HG02642 (cell line): ENCODE measurements around the gene NBAS.
"Not testable (repeated sequence)": the region's sequence is repeated elsewhere in the genome, so short reads cannot be mapped to it uniquely, and the experiment has no call there.

ENCODE experiments used
- ATAC-seq: cut with Tn5 transposase; IDR thresholded peaks from one replicate; pipeline ENCODE4 v1.9.1; 2021; ENCODE audit warnings: mild to moderate bottlenecking; ENCODE audit not compliant: unreplicated experiment, poor library complexity

Gene NBAS

DNA sequence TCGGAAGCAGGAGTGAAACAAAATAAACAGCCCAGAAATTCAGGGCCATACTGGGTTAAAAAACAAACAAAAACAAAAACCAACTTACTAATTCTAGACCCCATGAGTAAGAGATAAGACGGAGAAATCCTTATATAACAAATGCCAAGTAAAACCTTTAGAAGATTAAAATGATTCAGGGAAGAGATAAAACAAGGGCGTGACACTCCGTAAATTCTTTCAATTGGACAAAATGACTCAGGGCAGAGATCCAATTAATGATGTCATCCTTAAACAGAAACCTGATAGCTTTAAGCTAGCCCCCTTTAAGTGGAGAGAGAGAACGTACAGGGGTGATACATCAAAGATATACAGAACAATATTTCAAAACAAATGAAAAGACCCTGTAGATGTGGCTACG is 317.4 kb downstream of the NBAS start:
- ATAC-seq, result no peak

DNA sequence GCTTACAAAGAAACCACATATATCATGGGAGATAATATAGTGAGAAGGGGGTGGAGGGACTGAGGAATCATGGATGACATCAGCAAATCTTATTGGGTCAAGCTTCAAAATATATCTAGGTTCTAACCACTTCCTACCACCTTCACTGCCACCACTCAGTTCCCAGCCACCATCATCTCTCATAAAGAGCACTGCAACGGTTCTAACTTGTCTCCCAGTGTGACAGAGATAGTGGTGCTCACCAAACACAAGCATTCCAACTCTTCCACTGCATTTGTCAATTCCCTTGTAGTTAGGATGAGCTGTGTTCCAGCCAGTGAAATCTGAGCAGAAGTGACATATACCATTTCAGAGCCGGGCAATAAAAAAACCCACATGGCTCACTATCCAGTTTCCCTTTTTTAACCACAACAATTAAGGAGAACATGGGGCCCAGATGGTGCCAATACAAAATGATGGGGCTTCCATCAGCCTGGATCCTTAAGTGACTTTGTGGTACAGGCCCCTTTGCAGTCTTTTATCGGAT is 318.1 kb downstream of the NBAS start:
- ATAC-seq, result no peak

DNA sequence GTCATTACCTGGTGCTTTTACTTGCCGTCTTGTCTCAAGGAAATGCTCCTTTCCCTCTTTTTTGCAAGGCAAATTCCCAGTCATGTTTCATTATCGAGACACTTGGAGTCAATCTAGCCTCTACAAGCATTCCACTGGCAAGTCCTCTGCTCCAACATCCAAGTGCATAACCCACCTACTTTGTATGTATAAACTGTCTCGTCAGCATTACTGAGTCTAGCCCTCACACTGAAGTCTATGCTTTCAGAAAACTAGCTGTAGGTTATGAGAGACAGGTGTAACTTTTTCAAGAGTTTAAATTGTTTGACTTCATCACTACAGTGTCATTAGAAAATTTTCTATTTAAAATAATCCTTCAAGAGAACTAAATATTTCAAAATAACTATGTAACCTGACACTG is 319.2 kb downstream of the NBAS start:
- ATAC-seq, result no peak

DNA sequence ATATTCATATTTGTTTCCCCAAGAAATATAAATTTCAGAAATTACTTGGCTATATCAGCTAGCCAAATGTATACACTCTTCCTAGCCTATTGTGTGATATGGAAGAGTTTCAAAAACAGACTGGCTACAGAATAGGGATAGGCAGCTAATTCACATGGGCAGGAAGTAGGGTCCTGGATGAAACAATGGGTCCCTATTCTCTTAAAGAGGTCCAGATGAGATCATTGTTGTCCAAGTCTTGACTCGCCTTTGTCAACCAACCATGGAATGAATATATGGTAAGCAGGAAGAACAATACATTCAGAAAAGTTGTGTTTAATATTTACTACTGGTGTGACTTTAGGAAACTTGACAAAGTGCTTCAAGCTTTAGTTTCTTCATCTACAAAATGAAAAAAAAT is 319.9 kb downstream of the NBAS start:
- no peak for ATAC-seq

DNA sequence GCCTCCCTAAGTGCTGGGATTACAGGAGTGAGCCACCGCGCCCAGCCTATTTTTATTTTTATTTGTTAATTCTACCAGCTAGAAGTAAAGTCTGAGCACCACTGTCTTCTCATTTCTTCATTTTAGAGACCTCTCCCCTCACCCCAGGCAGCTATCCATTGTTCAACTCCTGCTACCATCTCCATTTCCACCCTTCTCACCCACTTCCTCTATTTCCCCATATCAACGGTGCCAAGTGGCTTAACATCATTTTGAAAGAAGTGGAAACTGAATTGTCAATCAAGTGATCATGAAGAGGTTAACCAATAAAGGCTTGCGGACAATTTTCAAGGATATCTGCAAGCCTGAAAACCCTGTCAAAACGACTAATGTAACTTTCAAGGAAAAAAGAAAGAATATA is 323.1 kb downstream of the NBAS start:
- ATAC-seq, result no peak

DNA sequence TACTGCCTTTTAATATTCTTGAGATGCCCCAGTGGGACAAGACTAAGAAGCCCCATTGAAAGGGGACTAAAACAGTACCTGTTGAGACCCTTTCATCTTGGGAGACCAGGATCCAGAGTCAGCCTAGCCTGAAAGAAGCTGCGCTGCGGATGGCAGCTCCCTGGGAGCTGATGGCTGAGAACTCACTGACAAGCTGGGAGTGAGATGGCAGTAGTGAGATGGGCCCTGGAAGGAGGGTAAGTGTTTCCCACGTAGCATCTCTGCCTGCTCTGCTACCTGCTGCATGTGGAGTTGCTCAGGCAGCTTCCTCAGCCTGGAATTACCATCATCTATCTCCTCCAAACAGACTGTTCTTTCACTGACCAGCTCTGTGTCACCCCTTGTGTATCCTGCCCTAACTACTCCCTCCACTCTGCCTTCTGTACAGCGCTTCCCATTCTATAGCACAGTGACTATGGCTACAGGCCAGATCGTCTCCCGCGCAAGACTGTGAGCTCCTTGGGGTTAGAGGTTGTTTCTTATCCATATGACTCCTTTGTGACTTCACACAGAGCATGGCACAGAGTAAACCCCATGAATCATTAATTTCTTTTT is 330.4 kb downstream of the NBAS start:
- no peak for ATAC-seq

DNA sequence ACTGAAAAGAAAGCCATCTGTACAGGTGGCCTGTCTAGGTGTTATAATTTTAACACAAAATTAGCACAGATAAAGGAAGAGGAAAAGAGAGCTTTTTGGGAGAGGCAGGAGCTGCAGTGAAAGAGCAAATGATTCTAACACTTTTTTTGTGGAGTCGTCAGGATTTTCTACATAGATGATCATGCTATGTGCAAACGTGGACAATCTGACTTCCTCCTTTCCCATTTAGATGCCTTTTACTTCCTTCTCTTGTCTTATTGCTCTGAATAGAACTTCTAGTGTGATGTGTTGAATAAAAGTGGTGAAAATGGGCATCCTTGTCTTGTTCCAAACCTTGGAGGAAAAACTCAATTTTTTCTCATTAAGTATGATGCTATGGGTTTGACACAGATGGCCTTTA is 334.5 kb downstream of the NBAS start:
- ATAC-seq, result no peak

DNA sequence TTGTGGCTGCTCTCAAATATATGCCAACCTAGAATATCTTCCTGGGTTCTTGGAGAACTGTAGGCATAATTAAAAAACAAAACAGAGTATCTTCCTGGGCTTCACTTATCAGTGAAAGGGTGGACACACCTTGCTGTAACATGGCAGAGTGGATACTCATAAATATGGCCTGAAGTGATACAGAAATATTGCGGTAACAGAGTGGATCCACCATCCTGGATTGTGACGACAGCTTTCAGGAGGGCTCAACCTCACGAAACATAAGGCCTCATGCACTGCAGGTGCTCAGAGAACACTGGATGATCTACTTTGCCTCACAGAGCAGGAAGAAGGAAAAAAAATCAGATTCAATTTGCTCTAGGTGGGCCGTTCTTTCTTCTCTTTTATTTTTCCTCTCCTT is 336.0 kb downstream of the NBAS start:
- no peak for ATAC-seq

DNA sequence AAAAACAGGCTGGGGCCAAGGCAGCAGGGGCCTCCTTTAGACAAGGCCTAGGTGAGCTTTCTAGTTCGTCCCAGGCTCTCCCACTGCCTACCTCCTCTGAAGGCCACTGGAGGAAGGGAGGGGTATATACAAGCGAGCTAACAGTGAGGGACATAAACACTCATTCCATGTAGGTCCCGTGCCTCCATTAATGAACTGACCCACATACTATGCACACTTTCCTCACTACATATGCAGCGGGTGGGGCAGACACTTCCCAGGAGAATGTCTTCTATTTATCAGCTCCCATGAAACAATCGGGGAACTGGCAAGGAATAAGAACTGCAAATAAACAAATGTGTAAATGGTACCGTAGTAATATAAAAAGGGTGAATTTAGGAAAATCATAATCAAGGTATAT is 336.5 kb downstream of the NBAS start:
- ATAC-seq, result no peak

DNA sequence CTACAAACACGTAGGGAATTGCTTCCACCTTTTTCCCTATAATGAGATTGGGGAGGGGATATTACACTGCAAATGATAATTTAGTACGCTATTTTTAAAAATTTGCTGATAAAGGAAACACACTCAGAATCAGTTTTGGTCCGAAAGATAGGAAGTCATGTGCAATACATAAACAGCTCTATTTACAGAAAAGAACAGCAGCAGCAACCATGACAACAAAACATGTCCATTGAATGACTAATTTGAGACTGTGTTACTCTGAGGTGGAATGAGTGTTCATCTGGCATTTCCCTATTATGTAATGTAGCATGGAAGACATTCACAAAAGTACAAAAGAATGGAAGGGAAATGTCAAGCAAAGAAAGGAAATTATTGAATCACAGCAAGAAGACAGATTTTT is 337.2 kb downstream of the NBAS start:
- no peak for ATAC-seq

DNA sequence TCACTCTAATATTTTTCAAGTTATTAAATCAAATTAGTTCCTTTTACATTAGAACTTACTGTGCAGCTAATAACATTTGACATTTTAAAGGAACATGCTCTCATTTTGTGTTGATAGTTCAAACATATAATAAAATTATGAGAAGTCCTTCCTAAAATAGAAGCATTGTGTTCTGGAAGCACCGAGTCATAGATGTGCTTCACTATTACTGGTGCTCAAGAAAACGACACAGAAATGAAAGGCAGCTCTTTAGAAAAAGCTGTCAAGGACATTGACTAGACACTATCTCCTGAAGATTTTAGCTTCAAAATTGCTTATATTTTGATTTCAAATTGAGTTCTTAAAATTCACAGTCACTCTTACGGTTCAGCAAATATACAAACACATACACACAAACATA is 338.3 kb downstream of the NBAS start:
- no peak for ATAC-seq

DNA sequence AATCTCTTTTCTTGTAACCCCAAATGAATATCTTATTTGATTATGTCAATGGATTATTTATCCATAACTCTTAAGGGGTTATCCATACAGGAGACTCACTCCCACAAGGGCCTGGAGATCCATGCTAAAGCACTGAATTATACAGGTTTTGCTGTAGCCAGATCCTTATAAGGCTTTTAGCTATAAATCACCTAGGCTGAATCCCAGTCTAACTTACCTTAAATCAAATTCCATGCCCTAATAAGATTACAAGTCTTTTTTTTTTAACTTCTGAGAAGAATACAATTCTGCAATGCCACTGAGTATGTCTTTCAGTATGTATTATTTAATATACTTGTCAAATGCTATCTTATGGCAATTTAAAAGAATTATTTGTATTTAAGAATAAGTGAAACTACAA is 340.5 kb downstream of the NBAS start:
- no peak for ATAC-seq

DNA sequence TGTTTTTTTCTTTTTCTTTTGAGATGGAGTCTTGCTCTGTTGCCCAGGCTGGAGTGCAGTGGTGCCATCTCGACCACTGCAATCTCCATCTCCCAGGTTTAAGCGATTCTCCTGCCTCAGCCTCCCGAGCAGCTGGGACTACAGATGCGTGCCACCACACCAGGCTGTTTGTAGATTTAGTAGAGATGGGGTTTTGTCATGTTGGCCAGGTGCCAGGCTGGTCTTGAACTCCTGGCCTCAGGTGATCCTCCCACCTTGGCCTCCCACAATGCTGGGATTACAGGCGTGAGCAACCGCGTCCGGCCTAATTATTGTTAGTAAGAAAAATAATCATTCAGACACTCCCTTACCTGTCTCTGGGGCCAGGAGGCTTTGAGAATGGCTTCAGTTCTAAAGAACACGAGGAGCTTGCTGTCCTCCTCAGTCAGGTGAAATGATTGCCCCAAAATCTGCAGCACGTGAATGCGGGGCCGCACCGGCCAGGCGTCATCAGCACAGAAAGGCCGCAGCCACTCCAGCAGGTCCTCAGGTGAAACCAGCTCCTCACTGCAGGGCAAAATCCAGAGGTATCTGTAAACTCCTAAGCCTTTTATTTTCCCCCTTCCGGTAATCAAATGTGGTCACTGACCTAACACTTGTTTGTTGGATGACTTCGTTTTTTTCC is 342.6 kb downstream of the NBAS start:
- ATAC-seq, result no peak

DNA sequence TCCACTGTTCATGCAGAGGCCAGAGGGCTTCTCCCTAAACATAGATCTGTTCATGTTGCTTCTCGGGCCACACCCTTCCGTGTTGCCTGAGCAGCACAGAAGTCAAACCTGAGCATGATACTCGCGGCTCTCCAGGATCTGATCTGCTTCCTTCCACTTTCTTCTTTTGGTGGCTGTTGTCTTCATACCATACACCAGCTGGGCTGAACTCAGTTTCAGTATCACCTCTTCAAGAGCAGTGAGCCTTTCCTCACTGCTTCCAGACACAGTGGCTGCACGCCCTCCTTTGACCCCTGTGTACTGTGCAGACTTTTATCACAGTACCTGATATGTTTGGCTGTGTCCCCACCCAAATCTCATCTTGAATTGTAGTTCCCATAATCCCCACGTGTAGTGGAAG is 348.9 kb downstream of the NBAS start:
- ATAC-seq, result no peak

DNA sequence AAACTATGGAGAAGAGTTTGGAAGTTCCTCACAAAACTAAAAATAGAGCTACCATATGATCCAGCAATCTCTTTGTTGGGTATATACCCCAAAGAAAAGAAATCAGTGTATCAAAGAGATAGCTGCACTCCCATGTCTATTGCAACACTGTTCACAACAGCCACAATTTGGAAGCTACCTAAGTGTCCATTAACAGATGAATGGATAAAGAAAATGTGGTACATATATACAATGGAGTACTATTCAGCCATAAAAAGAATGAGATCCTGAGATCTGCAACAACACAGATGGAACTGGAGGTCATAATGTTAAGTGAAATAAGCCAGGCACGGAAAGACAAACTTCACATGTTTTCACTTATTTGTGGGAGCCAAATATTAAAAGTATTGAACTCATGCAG is 350.6 kb downstream of the NBAS start:
- ATAC-seq, result not testable (repeated sequence)

DNA sequence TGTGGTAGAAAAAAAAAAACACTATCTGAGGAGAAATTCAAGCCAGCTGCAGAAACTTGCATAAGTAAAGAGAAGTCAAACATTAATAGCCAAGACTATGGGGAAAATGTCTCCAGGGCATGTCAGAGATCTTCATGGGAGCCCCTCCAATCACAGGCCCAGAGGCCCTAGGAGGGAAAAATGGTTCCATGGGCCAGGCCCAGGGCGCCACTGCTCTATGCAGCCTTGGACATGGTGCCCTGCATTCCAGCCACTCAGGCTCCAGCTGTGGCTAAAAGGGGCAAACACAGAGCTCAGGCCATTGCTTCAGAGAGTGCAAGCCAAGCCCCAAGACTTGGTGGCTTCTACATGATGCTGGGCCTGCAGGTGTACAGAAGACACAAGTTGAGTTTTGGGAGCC is 354.7 kb downstream of the NBAS start:
- ATAC-seq, result no peak

DNA sequence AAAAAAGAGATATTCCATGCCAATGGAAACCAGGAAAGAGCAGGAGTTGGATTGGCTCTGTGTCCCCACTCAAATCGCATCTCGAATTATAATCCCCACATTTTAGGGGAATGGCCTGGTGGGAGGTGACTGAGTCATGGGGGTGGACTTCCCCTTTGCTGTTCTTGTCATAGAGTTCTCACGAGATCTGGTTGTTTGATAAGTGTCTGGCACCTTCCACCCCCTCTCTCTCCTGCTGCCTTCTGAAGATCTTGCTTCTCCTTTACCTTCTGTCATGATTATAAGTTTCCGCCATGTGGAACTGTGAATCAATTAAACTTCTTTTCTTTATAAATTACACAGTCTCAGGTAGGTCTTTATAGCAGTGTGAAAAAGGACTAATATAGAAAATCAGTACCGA is 355.6 kb downstream of the NBAS start:
- no peak for ATAC-seq

DNA sequence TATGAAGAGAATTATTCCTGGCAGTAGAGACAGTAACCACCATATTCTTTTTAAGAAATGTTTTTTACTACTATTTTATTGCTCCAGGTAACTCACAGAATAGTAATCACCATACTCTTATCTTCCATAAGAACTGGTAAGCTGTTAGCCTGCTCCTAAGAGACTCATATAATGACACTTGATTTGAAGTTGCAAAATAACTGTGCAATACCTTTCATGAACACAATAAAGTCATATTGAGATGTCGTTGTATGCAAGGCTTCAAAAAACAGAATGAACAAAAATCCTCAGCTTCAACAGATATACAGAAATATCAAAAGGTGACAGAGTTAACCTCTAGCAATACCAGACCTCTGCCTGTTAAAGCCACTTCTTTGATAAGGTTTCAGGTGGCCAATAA is 360.1 kb downstream of the NBAS start:
- no peak for ATAC-seq

DNA sequence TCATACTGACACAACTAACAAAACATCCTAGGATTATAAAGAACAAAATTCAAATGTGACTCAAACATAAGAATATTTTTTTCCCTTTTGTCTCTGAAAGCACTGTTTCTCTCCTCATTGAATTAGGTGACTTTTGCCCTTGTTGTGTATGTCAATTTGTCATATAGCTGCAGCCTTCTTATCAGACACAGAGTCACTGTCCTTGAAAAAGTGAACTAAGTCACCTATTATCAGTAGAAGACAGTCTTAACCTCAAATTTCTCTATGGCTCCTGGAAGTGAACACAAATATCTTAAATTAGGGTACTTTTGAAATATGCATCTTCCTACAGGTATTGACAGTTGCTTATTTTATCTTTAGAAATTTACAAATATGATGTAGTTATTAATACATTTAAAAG is 360.6 kb downstream of the NBAS start:
- ATAC-seq, result no peak

DNA sequence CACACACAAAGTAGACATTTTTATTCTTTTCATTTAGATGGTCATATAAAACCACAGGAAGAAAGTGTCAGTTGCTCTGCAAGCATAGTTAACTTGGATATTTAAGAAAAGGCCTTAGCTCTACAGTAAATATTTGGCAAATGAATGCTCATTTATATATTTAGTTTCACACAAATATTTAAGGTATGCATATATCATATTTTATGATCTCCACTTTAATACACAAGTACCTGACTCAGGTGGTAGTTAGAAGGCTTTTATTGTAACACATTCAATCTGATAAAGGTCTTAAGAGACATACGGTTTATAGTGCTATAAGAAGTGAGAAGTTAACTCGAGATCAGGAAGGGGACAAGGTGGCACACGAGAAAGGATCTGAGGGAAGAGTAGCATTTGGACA is 363.1 kb downstream of the NBAS start:
- no peak for ATAC-seq

DNA sequence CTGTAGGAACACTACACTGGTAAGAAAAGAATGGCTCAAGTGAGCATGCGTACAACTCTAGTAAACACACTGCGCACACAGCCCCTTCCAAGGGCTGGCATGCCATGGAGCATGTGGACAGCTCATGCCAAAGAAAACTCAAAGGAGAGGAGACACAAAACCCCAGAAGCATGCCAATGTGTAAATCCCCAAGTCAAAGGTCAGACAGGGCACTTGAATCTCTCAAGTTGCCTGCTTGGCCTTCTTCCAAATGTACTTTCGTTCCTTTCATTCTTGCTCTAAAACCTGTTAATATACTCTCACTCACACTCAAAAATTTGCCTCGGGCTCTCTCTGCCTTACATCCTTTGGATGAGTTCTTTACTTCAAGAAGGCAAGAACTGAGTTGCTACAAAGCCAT is 365.3 kb downstream of the NBAS start:
- no peak for ATAC-seq

DNA sequence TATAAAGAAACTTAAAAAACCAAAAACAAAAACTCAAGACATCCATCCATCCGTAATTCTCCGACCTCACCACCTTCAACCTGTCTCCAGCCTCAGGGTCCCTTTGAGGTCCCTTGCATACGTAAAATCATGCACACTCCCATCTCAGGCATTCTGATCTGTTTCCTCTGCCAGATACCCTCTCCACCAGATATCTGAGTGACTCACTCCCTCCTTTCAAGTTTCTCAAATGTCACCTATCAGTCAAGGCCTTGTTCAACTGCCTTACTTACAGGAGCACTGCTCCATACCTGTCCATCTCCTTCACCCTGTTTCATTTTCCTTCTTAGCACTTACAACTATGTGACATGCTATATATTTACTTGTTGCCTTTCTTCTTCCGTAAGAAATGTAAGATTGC is 369.3 kb downstream of the NBAS start:
- no peak for ATAC-seq
